K562 (cell line): ENCODE data around the gene TUBD1. TPM values are rescaled to one million over a fixed set of nuclear protein-coding genes. Genes with fewer than 3 reads are reported as not detected.

Experiments used
- E2F5 ChIP-seq: sonication (generic); formaldehyde crosslinking; IDR thresholded peaks from 2 replicates; pipeline ENCODE4 v1.8.0; 2022; ENCODE audit warnings: mild to moderate bottlenecking, missing genetic modification reagents
- ELF4 ChIP-seq: fragments of 450-650 bp; formaldehyde crosslinking; IDR thresholded peaks from 2 replicates; pipeline ENCODE4 v1.4.0; 2022; ENCODE audit warnings: missing genetic modification characterization
- FOXK1 ChIP-seq: sonication (generic); formaldehyde crosslinking; IDR thresholded peaks from 2 replicates; pipeline ENCODE4 v1.8.0; 2022; ENCODE audit warnings: missing genetic modification reagents, mild to moderate bottlenecking, borderline replicate concordance
- HMGXB4 ChIP-seq: sonication (generic); formaldehyde crosslinking; IDR thresholded peaks from 2 replicates; pipeline ENCODE4 v1.8.1; 2023; ENCODE audit warnings: mild to moderate bottlenecking, missing genetic modification reagents
- HSF4 ChIP-seq: fragments of 250-450 bp; sonication (Bioruptor Pico); IDR thresholded peaks from 2 replicates; pipeline ENCODE4 v2.1.2; 2022; ENCODE audit warnings: mild to moderate bottlenecking, moderate library complexity, borderline replicate concordance
- ID3 ChIP-seq, 2 experiments: fragments of 250-450 bp in 1 of 2; fragments of 450-650 bp in 1 of 2; sonication (Bioruptor Pico) in 1 of 2; IDR thresholded peaks; 2 replicates each; pipeline versions ENCODE4 v1.6.1 to v1.8.0; 2016 to 2021; ENCODE audit warnings: mild to moderate bottlenecking in 2 of 2, moderate library complexity in 2 of 2, missing compliant biosample characterization in 1 of 2, missing genetic modification characterization in 1 of 2
- MGA ChIP-seq: fragments of 450-650 bp; IDR thresholded peaks from 2 replicates; pipeline ENCODE4 v1.6.1; 2016; ENCODE audit warnings: mild to moderate bottlenecking, moderate library complexity
- MTA3 ChIP-seq: fragments of 450-650 bp; formaldehyde crosslinking; IDR thresholded peaks from 2 replicates; pipeline ENCODE4 v1.6.1; 2017; ENCODE audit warnings: mild to moderate bottlenecking, borderline replicate concordance
- THRAP3 ChIP-seq: fragments of 450-650 bp; IDR thresholded peaks from 2 replicates; pipeline ENCODE4 v1.6.1; 2016; ENCODE audit warnings: mild to moderate bottlenecking, inconsistent platforms, borderline replicate concordance
- ZFP30 ChIP-seq: fragments of 250-450 bp; sonication (Bioruptor Pico); IDR thresholded peaks from 2 replicates; pipeline ENCODE4 v1.8.0; 2022; ENCODE audit warnings: moderate library complexity, mild to moderate bottlenecking, inconsistent platforms, borderline replicate concordance
- ZNF263 ChIP-seq: sonication (generic); formaldehyde crosslinking; IDR thresholded peaks from 2 replicates; pipeline ENCODE4 v1.8.0; 2022; ENCODE audit warnings: mild to moderate bottlenecking, missing genetic modification reagents, borderline replicate concordance
- polyA plus RNA-seq, 8 experiments: library from polyadenylated mRNA; depleted of rRNA in 4 of 8; stranded (reverse) in 5 of 8; unstranded in 3 of 8; fragments of >200 nt; fragmentation: Nextera tagmentation in 2 of 8; fragmentation: Illumina TruSeq in 1 of 8; extraction: Ambion mirVana in 2 of 8; extraction: Trizol in 1 of 8; gene quantifications; 2 replicates each; pipeline versions ENCODE4 v1.2.1 to v1.2.3, GENCODE V29; 2011 to 2014; ENCODE audit warnings: inconsistent platforms in 1 of 8, missing spikeins in 1 of 8
- total RNA-seq, 7 experiments: library from RNA; depleted of rRNA in 6 of 7; stranded (reverse); fragments of >200 nt in 6 of 7; fragmentation: Illumina TruSeq in 2 of 7; extraction: Trizol in 2 of 7; gene quantifications; 2 replicates each; pipeline versions ENCODE4 v1.2.1 to v1.2.3, GENCODE V29; 2011 to 2021; ENCODE audit warnings: low replicate concordance in 1 of 7

The TUBD1 gene
- total and polyA plus RNA-seq, 9 of the 15 experiments (the other 6 are each of a cell fraction or from before 2014, with no cell fraction given): 10.8 to 35.3 (median 17.9) TPM

GRCh38 chr17:59838052-59838916 lies 54.5 kb downstream of the TUBD1 start (continued):
- TF ChIP-seq MGA (no peak), ZFP30 (CRISPR knock-in tag) (no peak; the same call in 1 of the 2 replicates), E2F5 (CRISPR knock-in tag) (no peak), HSF4 (no peak), HMGXB4 (CRISPR knock-in tag) (no peak), THRAP3 (no peak), ELF4 (CRISPR knock-in tag) (no peak; the same call in 1 of the 2 replicates), FOXK1 (CRISPR knock-in tag) (no peak), ID3 (CRISPR knock-in tag; IDR thresholded peaks at IDR 0.05) (no peak), ID3 (tag; IDR thresholded peaks at IDR 0.05) (no peak), MTA3 (no peak), ZNF263 (CRISPR knock-in tag) (no peak)
